Erythroblast (primary cell): ENCODE results near the gene AJM1.

Experiments
- GATA1 ChIP-seq: IDR thresholded peaks from 2 replicates; pipeline ENCODE4 v1.6.1; 2011; ENCODE audit warnings: low read depth, mild to moderate bottlenecking, control low read depth, low read length, moderate library complexity
- POLR2A ChIP-seq: IDR thresholded peaks from 2 replicates; pipeline ENCODE4 v1.6.1; 2011; ENCODE audit warnings: mild to moderate bottlenecking, low read length

GRCh38 chr9:136852664-136853595, 10.7 kb downstream of the AJM1 start:
- TF ChIP-seq POLR2A (no peak), GATA1 (no peak)
